Occipital lobe (tissue), 2 donors: ENCODE results near the gene EMX2. TPM values are rescaled to one million over a fixed set of nuclear protein-coding genes. Genes with fewer than 3 reads are reported as not detected.
"Not testable (repeated sequence)": the region's sequence is repeated elsewhere in the genome, so short reads cannot be mapped to it uniquely, and the experiment has no call there.

Experiments
- DNase-seq: peaks from one replicate; lab custom pipeline; 2025; lab: John Stamatoyannopoulos, UW
- total RNA-seq: library from RNA; depleted of rRNA; stranded (reverse); fragments of >200 nt; gene quantifications from one replicate; pipeline ENCODE4 v1.2.3, GENCODE V29; 2014

EMX2 gene
- total RNA-seq: 2.0 TPM

GRCh38 chr10:117542706-117543224 lies at the start of gene EMX2:
EMX2 (plus strand) TSS chr10:117542746; CDS start chr10:117543268, 522 bp downstream.
- DNase-seq: no peak

DNA sequence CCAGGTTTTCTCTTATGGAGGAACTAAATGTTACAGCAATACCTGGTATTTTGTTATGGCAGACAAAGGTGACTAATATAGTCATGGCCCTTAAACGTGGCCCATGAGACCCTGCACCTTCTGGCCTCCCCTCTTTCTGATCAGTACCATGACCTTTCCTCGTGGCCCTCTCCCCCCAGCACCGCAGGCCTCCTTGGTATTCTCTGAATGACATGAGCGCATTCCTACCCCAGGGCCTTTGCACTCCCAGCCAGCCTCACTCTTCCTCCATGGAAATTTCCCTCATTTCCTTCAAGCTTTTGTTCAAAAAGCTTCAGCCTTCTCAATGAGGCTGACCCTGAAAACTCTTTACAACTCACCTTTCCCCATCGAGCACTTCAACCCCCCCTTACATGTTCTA lies 46.5 kb upstream of the EMX2 start:
- no peak for DNase-seq

GRCh38 chr10:117496616-117497028 lies 45.9 kb upstream of the EMX2 start:
- peak; percentile 60 for DNase-seq

- no peak for DNase-seq
Observed at GRCh38 chr10:117497736-117498135, 44.8 kb upstream of the EMX2 start.

GRCh38 chr10:117499248-117500105 lies 43.1 kb upstream of the EMX2 start:
- no peak for DNase-seq

GRCh38 chr10:117500456-117500855 lies 42.1 kb upstream of the EMX2 start:
- no peak for DNase-seq

GRCh38 chr10:117501460-117502035 lies 41.0 kb upstream of the EMX2 start:
- no peak for DNase-seq

- DNase-seq: no peak
Observed at GRCh38 chr10:117502421-117503243, 39.9 kb upstream of the EMX2 start.

- DNase-seq: no peak
Observed at GRCh38 chr10:117503244-117504205, 39.0 kb upstream of the EMX2 start.

GRCh38 chr10:117504562-117504961 lies 38.0 kb upstream of the EMX2 start:
- no peak for DNase-seq

DNA sequence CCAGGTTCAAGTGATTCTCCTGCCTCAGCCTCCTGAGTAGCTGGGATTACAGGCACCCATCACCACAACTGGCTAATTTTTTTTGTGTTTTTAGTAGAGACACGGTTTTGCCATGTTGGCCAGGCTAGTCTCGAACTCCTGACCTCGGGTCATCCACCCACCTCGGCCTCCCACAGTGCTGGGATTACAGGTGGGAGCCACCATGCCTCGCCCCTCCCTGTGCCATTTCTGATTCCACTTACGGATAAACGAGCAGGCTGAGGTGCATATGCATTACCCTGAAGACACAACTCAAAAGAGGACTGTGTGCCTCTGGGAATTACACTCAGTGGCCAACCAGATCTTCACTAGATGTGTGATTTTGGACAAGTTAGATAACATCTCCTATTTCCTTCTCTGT lies 35.5 kb upstream of the EMX2 start:
- not testable (repeated sequence) for DNase-seq

GRCh38 chr10:117509573-117509972 lies 33.0 kb upstream of the EMX2 start:
- DNase-seq: no peak

GRCh38 chr10:117511601-117512390 lies 30.8 kb upstream of the EMX2 start:
- no peak for DNase-seq

DNA sequence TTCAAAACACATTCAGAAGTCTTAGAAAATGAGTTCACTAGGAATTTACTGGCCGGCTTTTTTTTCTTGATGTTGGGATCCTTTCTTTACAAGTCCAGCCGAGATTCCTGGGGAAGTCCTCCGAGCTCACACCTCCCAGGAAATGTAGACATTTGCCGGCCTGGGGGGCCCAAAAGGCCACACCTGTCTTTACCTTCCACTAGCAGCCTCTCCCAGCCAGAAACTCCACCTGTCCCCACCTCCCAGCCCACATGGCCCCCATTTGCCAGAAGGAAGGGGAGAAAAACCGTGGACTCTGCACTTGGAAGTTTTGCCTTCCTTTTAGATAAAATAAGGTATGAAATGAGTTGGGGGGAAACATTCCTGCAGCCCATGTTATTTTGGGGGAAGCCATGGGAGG lies 27.6 kb upstream of the EMX2 start:
- DNase-seq: no peak

DNA sequence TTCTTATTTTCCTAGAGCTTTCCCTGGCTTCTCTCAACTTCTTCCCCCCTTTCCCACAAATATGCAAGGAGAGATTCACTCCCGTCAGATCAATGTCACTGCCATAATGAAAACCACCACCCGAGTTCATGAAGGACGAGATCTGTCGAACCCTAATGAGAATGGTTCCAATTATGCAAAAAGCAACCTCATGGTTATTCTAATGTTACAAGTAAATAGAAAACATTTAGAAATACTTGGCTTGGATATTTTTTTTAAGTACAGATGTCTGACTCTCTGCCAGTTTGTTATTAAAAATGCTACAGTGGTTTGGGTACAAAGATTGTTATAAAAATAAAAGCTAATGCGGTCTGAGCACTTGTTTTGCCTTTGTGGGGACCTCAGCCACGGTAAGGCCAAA lies 25.9 kb upstream of the EMX2 start:
- no peak for DNase-seq

DNA sequence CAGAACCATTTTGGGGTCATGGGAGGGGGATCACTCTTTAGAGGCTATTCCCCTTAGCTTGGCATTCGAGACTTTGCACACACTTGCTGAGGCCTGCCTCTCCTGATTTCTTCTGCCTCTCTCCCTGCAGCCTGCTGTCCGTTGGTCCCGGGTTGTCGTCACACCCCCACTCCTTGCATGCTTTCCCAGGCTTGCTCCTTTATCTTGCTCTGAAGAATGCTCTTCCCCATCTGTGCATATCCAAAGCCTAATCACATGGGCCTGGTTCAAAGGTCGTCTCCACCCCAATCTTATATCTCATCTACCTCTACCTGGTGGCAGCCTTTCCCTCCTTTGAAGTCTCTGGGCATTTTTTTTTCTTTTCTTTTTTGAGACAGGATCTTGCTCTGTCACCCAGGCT lies 24.3 kb upstream of the EMX2 start:
- DNase-seq: no peak

DNA sequence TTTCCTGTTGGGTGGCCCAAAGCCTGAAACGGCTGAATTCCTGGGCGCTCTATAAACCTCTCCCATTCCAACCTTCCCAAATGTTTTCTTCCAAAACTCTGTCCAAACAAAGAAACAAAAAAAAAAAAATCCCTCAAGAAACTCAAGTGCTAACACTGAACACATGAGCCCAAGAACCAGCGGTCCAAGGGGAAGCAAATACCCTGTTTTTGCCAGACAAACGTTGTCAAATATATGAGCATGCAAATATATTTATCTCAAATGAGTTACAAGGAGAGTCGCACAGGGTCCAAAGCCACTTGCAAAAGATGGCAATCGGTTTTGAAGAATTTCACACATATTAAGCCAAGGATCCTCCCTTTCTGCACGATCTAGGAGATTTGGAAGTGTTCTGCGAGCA lies 23.3 kb upstream of the EMX2 start:
- DNase-seq: no peak

- DNase-seq: no peak
Observed at GRCh38 chr10:117519879-117520278, 22.7 kb upstream of the EMX2 start.

DNA sequence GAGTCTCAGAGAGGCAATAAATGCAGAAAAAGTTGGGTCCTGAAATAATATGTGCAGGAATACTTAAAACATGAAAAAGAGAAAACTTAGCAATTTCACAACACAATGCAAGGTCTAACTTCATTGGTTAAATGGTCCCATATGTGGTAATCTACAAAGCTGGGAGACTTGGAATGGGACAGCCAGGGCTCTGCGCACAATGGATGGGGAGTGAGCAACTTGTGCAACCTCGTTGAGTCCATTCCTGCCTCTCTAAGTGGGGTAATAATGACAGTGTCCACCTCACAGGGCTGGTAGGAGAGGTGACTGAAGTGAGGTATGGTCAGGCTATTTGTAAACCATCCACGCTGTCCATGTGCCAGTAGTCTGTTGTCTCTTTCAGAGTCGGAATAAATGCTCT lies 11.8 kb upstream of the EMX2 start:
- no peak for DNase-seq
